Stomach smooth muscle (tissue), 2 donors: Measurements from ENCODE around the gene KIF3B.
"Not testable (repeated sequence)": the region's sequence is repeated elsewhere in the genome, so short reads cannot be mapped to it uniquely, and the experiment has no call there.

Experiments used
- H3K27ac ChIP-seq: one replicate; pipeline ENCODE4 v1.7.0; 2013; ENCODE audit warnings: mild to moderate bottlenecking, low read length, inconsistent platforms
- H3K27me3 ChIP-seq, 2 donors: one replicate each; pipeline ENCODE4 v1.7.0; 2013; ENCODE audit warnings: low read length in 2 of 2; ENCODE audit not compliant: insufficient read depth in 2 of 2, control insufficient read depth in 1 of 2
- H3K36me3 ChIP-seq, 2 donors: one replicate each; pipeline ENCODE4 v1.7.0; 2013; ENCODE audit warnings: low read length in 2 of 2; ENCODE audit not compliant: control insufficient read depth in 2 of 2, insufficient read depth in 2 of 2
- H3K4me1 ChIP-seq: one replicate; pipeline ENCODE4 v1.7.0; 2013; ENCODE audit warnings: low read length; ENCODE audit not compliant: control insufficient read depth, insufficient read depth
- H3K4me3 ChIP-seq, 2 donors: one replicate each; pipeline ENCODE4 v1.7.0; 2013; ENCODE audit warnings: low read length in 2 of 2
- H3K9ac ChIP-seq, 2 donors: one replicate each; pipeline ENCODE4 v1.7.0; 2013; ENCODE audit warnings: low read length in 2 of 2, mild to moderate bottlenecking in 1 of 2
- H3K9me3 ChIP-seq, 2 donors: one replicate each; pipeline ENCODE4 v1.7.0; 2013; ENCODE audit warnings: low read length in 2 of 2; ENCODE audit not compliant: control insufficient read depth in 2 of 2
- donor health status: healthy.
- donor health status: Pancreatic carcinoma.

KIF3B gene

GRCh38 chr20:32315399-32315798 is 37.9 kb downstream of the KIF3B start:
- no peaks in the 10 kb centered on the region for H3K27me3 ChIP-seq
- H3K4me3 ChIP-seq, result no peak overlapping the region
- no peaks in the 10 kb centered on the region for H3K4me1 ChIP-seq
- H3K36me3 ChIP-seq, result peaks cover 11 to 24% of the 10 kb centered on the region in 2 donors
- no peak overlapping the region for H3K27ac ChIP-seq
- H3K9ac ChIP-seq, result no peak overlapping the region
- no peaks in the 10 kb centered on the region for H3K9me3 ChIP-seq

GRCh38 chr20:32315891-32316290 is 38.4 kb downstream of the KIF3B start:
- H3K27me3 ChIP-seq, result no peaks in the 10 kb centered on the region
- H3K4me1 ChIP-seq, result no peaks in the 10 kb centered on the region
- H3K9ac ChIP-seq, result no peak overlapping the region
- no peak overlapping the region for H3K4me3 ChIP-seq
- peaks cover 7 to 21% of the 10 kb centered on the region in 2 donors for H3K36me3 ChIP-seq
- no peak overlapping the region for H3K27ac ChIP-seq
- no peaks in the 10 kb centered on the region for H3K9me3 ChIP-seq

- no peak overlapping the region for H3K9ac ChIP-seq
- H3K27ac ChIP-seq, result no peak overlapping the region
- no peak overlapping the region for H3K4me3 ChIP-seq
- no peaks in the 10 kb centered on the region for H3K9me3 ChIP-seq
- H3K27me3 ChIP-seq, result no peaks in the 10 kb centered on the region
- no peaks in the 10 kb centered on the region for H3K4me1 ChIP-seq
- H3K36me3 ChIP-seq, result peaks cover 5 to 20% of the 10 kb centered on the region in 2 donors
Measured at GRCh38 chr20:32316667-32317066, 39.2 kb downstream of the KIF3B start.

- no peak overlapping the region for H3K9ac ChIP-seq
- H3K36me3 ChIP-seq, result peaks cover 5 to 15% of the 10 kb centered on the region in 2 donors
Measured at GRCh38 chr20:32319100-32319499, 41.6 kb downstream of the KIF3B start.

GRCh38 chr20:32320305-32320704 is 42.9 kb downstream of the KIF3B start:
- H3K36me3 ChIP-seq, result peaks cover 0 to 15% of the 10 kb centered on the region in 2 donors
- no peaks in the 10 kb centered on the region for H3K27me3 ChIP-seq

More at GRCh38 chr20:32319100-32319499, 41.6 kb downstream of the KIF3B start:
- Histone ChIP-seq H3K9me3 (no peaks in the 10 kb centered on the region), H3K4me1 (no peaks in the 10 kb centered on the region), H3K27me3 (no peaks in the 10 kb centered on the region), H3K27ac (no peak overlapping the region), H3K4me3 (no peak overlapping the region)

GRCh38 chr20:32321390-32321789 is 43.9 kb downstream of the KIF3B start:
- H3K4me3 ChIP-seq, result no peak overlapping the region
- H3K4me1 ChIP-seq, result no peaks in the 10 kb centered on the region
- H3K27me3 ChIP-seq, result no peaks in the 10 kb centered on the region
- peaks cover 0 to 16% of the 10 kb centered on the region in 2 donors for H3K36me3 ChIP-seq
- no peaks in the 10 kb centered on the region for H3K9me3 ChIP-seq
- H3K27ac ChIP-seq, result no peak overlapping the region
- no peak overlapping the region for H3K9ac ChIP-seq

More at GRCh38 chr20:32320305-32320704, 42.9 kb downstream of the KIF3B start:
- Histone ChIP-seq H3K27ac (no peak overlapping the region), H3K9me3 (no peaks in the 10 kb centered on the region), H3K4me3 (no peak overlapping the region), H3K4me1 (no peaks in the 10 kb centered on the region), H3K9ac (no peak overlapping the region)

GRCh38 chr20:32322260-32322659 is 44.8 kb downstream of the KIF3B start:
- H3K36me3 ChIP-seq, result peaks cover 4 to 17% of the 10 kb centered on the region in 2 donors
- H3K27me3 ChIP-seq, H3K9ac ChIP-seq, H3K27ac ChIP-seq, H3K4me3 ChIP-seq, H3K9me3 ChIP-seq, H3K4me1 ChIP-seq: not testable (repeated sequence)

GRCh38 chr20:32323761-32324160 is 46.3 kb downstream of the KIF3B start:
- H3K36me3 ChIP-seq, result peaks cover 7 to 15% of the 10 kb centered on the region in 2 donors

GRCh38 chr20:32325706-32326503 is 48.5 kb downstream of the KIF3B start:
- Histone ChIP-seq H3K27ac (no peak overlapping the region), H3K9ac (no peak overlapping the region), H3K9me3 (no peaks in the 10 kb centered on the region), H3K4me3 (no peak overlapping the region), H3K4me1 (no peaks in the 10 kb centered on the region), H3K36me3 (peaks cover 17 to 21% of the 10 kb centered on the region in 2 donors), H3K27me3 (no peaks in the 10 kb centered on the region)

More at GRCh38 chr20:32323761-32324160, 46.3 kb downstream of the KIF3B start:
- not testable (repeated sequence) for H3K4me3 ChIP-seq, H3K27ac ChIP-seq, H3K9ac ChIP-seq, H3K9me3 ChIP-seq, H3K27me3 ChIP-seq, H3K4me1 ChIP-seq

GRCh38 chr20:32326504-32326845 is 49.0 kb downstream of the KIF3B start:
- Histone ChIP-seq H3K4me1 (no peaks in the 10 kb centered on the region), H3K27me3 (no peaks in the 10 kb centered on the region), H3K27ac (no peak overlapping the region), H3K9me3 (no peaks in the 10 kb centered on the region), H3K9ac (no peak overlapping the region), H3K36me3 (peaks cover 23 to 27% of the 10 kb centered on the region in 2 donors), H3K4me3 (no peak overlapping the region)

GRCh38 chr20:32327087-32327681 is 49.7 kb downstream of the KIF3B start:
- no peak overlapping the region for H3K9ac ChIP-seq
- H3K4me3 ChIP-seq, result no peak overlapping the region
- no peaks in the 10 kb centered on the region for H3K9me3 ChIP-seq
- no peaks in the 10 kb centered on the region for H3K27me3 ChIP-seq
- no peaks in the 10 kb centered on the region for H3K4me1 ChIP-seq
- no peak overlapping the region for H3K27ac ChIP-seq
- peaks cover 25 to 34% of the 10 kb centered on the region in 2 donors for H3K36me3 ChIP-seq
